Measurements from ENCODE around the gene RHBDF1.

RHBDF1 gene

GRCh38 chr16:67884-68789 is 4.3 kb downstream of the RHBDF1 start:
- in situ Hi-C loops (cut with MboI; ENCODE audit: low pct_unique_long_range_greater_than_20kb, low sequenced_read_pairs, unreplicated experiment), result no loop called here
- DNase-seq (ENCODE audit: low spot score), result no peak
- TF ChIP-seq CTCF (IDR thresholded peaks at IDR 0.05; ENCODE audit: extremely low read depth, insufficient read depth, missing control alignments), result no peak

DNA sequence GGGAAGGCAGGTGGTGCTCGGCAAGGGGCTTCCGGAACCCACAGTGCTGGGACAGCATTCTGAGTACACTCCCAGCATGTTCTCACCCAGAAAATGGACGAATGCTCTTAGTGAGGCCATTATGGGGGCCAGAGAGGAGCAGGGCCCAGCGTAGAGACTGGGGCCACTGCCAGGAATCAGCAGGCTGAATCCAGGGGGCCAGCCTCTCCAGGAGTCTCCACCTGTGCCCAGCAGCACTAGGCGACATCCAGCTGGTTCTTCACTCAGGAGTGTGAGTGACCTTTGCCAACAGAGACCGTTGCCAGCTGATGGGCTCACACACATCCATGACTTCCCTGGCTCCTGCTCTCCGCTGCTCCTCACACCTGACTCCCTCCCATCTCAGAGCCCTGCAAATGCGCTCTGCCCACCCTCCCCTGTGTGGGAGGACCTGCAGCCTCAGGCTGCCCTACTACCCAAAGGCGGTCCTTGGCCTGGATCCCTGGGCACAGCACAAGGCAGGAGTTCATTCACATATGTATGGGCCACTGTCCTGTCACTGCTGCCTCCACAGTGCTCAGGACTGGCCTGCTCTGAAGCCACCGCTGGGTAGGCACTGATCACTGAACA is 5.1 kb downstream of the RHBDF1 start:
- in situ Hi-C loops (cut with MboI; ENCODE audit: low pct_unique_long_range_greater_than_20kb, low sequenced_read_pairs, unreplicated experiment), result no loop called here
- TF ChIP-seq CTCF (IDR thresholded peaks at IDR 0.05; ENCODE audit: extremely low read depth, insufficient read depth, missing control alignments), result no peak
- DNase-seq (ENCODE audit: low spot score), result no peak

DNA sequence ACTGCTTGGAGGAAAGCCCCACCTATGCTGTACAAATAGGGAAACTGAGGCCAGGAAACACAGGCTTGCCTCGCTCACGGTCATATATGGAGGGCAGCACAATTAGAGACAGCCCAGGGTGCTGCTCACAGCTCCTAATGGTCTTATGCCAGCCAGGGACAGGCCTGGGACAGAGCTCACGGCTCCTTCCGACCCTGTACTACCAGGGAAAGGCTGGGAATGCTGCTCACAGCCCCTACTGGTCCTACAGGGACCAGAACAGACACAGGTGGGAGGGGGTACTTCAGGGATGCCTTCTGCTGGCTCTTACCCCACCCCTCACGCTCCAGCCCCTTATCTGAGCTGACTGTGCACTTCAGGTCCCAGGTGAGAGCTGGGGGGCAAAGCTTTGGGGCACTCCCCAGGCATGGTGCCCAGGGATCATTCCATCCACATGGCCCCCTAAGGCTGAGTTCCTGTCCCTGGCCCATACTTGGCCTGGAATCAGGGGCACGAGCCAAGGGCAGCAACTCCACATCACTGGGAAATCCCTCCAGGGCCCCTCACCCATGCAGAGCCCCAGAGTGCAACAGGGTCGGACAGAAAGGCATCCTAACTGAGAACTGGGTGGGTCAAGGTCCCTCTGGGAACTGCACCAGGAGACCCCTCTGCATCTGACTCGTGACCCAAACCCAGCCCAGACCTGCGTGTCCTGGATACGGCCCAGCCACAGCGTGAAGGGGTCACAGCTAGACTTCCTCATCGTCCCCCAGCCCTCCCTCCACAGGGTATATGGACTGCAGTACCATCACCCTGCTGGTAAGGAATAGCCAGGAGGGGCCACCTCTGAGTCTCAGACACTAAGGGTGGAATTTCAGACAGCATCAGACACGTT is 5.9 kb downstream of the RHBDF1 start:
- in situ Hi-C loops (cut with MboI; ENCODE audit: low pct_unique_long_range_greater_than_20kb, low sequenced_read_pairs, unreplicated experiment), result no loop called here
- no peak for TF ChIP-seq CTCF (IDR thresholded peaks at IDR 0.05; ENCODE audit: extremely low read depth, insufficient read depth, missing control alignments)
- DNase-seq (ENCODE audit: low spot score), result no peak

DNA sequence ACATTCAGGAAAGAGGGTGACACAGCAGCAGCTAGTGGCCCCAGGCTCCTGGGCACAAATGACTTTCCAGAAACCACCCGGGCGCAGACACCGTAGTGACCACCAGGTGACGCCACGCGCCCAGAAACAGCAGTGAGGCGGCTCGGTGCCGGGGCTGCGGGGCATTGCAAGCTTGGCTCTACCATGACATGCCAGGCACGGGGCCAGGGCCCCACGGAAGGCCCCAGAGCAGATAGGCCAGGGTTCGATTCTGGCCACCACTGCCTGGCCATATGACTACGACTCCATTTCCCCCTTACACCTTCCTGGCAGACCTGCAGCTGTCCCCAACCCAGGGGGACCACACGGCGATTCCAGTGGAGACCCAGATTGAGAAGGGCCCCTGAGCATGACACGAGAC is 6.7 kb downstream of the RHBDF1 start:
- TF ChIP-seq CTCF (IDR thresholded peaks at IDR 0.05; ENCODE audit: extremely low read depth, insufficient read depth, missing control alignments), result peak; percentile 99
- in situ Hi-C loops (cut with MboI; ENCODE audit: low pct_unique_long_range_greater_than_20kb, low sequenced_read_pairs, unreplicated experiment), result no loop called here
- DNase-seq (ENCODE audit: low spot score), result peak; percentile 93

- no peak for TF ChIP-seq CTCF (IDR thresholded peaks at IDR 0.05; ENCODE audit: extremely low read depth, insufficient read depth, missing control alignments)
- in situ Hi-C loops (cut with MboI; ENCODE audit: low pct_unique_long_range_greater_than_20kb, low sequenced_read_pairs, unreplicated experiment), result no loop called here
- DNase-seq (ENCODE audit: low spot score), result no peak
Observed at GRCh38 chr16:64914-65255, 7.5 kb downstream of the RHBDF1 start.

Measured in GM13977 (cell line).